ENCODE results near the gene STK39.

Gene STK39

DNA sequence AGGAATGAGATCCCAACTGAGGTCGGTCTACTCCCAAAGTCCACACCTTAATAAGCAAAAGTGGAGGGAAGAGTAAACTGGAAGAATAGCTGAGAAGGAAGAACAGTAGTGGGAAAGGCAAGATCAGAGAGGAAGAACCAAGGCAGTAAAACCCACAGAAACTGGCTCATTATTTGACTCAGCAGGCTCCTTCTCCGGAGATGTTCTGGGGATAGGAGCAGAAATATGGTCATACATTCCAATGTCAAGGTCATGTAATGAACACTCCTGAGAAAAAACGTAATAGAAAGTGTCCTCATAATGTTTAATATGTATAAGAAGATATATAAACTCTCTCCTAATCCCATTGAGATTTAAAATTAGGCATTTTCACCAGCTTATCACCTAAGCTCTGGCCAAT lies 39.5 kb downstream of the STK39 start:
- no peak for DNase-seq

DNA sequence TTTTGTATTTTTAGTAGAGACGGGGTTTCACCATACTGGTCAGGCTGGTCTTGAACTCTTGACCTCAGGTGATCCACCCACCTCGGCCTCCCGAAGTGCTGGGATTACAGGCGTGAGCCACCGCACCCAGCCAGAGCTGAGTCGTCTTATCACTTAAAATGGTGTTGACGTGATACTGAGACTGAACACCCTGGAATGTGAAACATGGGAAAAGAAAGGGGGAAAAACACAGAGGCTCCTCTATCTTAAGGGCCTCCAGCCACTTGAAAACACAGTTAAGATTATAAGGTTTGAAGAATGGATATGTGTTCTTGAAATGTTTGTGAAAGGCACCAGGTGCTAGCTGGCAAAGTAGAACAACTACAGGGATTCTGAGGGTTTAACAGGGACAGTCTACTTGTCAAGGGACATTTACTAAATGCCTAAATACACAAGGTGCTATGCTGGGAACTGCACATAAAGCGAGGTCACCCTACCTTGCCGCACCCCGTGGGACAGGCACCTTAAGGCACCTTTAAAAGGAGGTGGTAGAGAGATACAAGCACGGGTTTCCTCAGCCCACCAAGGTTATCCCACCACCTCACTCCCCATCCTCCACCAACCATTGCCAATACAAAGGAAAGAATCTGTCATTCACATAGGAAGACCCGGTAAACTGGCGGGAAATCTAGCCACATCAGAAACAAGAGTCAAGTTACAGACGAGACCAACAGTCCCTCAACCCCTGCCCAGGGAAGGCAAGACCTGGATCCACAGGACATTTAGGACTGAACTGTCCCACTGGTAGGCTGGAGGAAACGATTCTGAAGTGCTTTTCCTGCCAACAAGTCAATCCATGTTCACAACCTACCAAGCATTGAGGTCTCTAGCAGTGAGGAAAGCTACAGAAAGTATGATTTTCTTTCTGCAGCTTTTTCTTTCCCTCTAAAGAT lies 43.4 kb downstream of the STK39 start:
- DNase-seq: no peak

DNA sequence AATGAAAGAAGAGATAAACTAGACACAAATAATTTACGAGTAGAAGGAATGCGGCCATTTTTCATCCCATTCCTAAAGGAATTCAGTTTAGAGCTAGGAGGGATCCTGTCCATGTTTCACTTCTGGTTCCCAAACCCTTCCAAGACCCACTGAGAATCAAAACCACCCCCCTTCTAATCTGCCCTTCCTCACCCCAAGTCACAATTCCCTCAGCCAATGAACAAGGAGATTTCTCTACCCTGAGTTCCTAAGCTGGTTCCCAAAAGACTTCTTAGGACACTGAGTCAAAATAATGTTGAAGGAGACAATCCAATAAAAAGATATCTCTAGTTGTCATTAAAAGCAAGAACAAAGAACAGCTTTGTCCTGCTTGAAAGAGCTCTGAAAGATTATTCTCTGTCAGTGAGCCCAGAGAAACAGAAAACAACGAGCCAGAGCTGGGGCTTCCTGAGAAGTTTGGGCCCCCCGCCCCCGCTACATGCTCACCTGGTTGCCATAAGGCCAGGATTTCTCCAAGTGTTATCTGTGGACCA lies 45.7 kb downstream of the STK39 start:
- DNase-seq: no peak

DNA sequence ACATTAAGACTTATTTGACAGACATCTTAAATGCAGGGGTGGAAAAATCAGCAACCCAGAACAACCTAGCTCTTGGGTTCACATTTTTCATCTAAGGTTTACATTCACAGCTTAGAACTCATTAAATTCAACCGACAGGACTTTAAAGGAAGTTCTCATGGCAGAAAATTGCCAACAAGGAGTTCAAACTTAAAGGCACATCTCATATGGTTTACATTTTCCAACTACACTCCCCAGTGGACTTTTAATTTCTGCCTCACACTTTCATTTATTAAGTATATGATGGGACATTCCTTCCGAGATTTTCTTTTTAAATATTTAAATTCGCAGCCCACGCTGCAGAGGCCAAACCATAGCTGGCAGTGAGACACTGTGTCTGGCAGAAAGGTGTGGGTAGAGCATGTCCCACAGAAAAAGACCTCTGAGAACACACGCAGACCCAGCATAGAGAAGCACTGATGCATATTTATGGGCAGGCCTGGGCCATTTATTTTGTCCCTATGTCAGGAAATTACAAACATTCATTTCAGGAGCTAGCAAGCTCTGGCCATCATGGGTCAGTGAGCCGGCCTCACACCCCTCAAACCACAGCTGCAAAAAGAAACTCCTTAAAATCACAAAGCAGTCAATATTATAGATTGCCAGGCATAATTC lies 46.3 kb downstream of the STK39 start:
- DNase-seq: no peak

DNA sequence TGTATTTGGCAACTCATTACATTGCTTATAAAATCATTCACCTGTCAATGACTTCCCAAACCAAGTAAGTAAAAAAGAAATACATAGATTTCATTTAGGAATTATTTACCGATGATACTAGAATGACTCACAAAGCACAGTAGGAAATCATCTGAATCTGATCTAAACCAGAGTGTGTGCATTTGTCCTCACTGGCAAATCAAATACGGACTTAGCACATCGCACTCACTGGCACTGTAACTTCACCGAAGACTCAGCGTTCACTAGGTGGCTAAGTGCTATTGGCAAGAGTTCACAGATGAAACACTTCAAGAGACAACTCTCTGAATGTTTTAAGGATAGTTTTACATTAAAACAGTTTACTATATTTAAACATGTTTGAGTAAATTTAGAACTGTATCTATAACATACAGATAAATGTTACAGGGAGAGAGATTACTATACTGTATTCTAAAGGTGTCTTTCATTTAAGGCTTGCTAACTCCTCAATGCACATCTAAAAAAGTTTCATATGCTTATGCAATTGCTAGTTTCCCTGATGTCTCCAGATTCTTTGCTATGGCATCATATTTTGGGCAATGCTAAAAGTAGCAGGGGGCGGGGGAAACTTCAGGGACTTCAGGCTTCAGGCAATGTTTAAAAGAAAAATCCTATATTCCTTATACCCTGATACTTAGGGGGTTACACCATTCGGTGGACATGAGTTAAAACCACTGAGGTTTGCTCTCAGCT lies 48.8 kb downstream of the STK39 start:
- DNase-seq: no peak

DNA sequence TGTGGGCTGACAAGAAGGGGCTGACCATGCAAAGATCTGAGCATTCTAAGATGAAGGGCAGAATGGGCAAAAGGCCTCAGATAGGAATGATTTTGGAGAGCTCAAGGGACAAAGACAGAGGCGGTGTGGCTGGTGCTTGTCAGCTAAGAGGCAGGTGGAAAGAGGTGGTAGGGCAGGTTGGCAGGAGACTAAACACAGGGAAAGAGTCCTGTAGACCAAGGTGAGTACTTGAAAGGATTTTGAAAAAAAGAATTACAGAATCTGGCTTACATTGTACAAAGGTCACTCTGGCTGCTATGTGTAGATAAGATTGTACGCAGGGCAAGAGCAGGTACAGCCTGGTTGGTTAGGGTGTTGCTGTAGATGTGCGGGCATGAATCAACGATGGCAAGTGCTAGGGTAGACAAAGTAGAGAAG lies 50.6 kb downstream of the STK39 start:
- DNase-seq: no peak

DNA sequence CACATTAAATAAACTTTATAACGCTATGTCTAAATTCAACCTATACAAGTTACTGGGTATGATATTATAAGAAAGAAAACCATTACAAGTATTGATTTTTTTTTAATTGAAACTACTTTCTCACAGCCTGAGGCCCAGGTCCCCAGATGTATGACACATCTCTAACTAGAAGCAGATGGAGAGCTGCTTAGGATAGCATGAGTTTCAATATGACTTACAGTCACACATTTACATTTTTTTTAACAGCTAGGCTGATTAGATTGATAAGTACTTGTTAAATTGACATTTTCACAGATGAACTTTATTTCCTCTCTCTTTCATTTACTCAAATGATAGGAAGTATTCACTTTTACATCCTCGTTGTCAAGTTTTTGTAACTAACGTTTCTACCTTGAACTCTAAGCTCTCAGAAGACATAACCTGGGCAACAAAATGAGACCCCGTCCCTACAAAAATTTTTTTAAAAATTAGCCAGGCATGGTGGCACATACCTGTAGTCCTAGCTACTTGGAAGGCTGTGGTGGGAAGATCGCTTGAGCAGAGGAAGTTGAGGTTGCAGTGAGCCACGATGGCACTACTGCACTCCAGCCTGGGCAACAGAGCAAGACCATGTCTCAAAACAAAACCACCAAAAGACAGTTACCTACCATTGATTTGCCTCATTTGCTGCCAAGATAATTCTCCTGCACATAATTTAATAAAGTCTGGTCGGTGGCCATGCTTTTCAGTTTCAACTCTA lies 52.4 kb downstream of the STK39 start:
- peak; percentile 2 for DNase-seq

DNA sequence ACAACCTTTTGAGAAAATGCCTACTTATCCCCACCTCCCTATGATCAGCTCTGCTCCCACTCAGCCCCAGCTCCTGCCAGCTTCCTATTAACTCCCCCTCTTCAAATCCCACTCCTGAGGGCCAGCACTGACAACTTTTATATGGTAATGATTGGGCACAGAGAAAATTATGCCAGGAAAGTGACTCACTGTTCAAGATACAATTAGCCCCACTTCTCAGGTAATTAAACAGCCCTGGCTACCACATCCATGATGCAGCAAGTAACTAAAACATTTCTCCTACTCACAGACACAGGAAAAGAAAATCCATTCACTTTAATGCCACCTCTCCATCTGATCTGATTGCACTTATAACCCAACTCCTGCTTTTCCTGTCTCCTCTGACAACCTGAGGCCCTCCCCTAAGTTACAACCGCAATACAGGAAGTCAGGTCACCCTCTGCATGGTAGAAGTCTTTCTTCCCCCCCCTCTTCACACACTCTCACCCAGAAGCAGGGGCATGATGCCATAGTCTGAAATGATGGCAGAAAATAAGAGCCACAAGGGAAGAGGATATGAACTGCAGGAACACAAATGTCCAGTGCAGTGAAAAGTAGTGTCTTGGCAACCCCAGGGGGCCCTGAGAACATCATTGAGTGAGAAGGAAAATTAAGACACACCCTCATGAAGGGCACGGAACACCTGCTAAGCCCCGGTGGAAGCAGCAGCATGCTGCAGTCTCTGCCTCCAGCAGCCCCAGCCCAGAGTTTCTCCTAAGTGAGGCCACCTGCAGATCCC lies 54.4 kb downstream of the STK39 start:
- peak; percentile 54 for DNase-seq

DNA sequence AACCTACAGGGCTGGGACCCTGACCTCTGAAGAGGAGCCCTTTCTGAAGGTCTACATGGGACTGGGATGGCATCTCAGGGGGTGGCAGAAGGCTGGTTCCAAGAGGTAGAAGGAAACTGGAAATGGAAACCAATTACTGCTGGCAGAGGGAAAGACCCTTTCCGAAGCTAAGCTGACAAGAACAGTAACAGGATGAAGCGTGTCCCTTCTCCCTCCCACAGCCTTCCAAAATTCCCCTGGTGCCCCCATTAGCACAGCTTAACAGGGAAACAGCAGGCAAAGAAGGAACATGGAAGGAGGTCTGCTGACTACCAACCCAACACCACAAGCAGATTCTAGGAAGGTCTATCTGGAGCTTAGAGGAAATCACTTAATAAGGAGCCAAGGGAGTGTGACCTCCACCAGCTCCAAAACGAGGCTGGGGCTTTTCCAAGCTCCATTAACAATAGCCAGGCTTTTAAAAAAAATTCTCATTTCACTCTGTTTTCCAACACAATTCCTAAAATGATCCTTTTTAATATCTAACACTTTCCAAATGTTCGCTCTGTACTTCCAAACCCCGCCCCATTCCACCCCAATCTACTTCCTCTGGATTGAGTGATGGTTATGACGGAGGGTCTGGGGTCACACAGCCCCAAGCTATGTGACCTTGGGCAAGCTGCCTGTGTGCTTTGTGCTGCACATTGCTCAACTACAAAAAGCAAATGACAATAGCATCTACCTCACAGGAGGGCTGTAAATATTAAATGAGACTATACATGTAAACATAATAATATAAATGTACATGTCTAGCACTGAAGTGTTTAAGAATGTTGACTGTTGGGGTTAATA lies 55.2 kb downstream of the STK39 start:
- DNase-seq: no peak

DNA sequence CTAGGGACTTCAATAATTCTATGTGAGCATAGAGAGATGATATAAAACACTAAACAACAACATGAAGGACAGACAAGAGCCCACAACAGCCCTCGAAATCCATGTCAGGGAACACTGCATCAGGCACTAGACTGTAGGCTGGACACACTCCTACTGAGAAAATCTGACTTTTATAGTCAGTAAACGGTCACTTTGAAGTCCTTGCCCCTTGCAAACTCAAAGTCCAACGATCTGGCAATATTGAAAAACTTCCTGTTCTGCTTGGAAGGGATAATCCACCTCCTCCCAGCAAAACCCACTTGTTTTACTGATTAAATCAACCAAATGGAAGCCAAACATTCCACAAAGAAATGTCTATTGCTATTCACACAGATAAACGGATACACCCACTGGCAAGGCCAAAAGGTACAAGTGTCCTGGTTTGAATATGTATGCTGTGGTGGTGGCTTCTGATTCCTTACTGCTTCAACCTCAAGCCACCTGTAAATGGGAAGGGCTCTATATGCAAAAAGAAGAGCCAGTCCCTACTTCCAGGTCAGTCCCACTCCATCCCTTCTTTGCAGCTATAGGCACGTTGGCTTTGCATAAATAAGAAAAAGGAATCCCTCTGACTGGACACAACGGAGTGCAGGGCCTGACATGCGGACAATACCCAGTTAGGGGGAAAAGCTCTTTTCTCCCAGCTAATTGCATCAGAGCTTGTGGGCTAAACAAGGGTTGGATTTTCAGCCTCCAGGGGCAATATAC lies 56.6 kb downstream of the STK39 start:
- no peak for DNase-seq

DNA sequence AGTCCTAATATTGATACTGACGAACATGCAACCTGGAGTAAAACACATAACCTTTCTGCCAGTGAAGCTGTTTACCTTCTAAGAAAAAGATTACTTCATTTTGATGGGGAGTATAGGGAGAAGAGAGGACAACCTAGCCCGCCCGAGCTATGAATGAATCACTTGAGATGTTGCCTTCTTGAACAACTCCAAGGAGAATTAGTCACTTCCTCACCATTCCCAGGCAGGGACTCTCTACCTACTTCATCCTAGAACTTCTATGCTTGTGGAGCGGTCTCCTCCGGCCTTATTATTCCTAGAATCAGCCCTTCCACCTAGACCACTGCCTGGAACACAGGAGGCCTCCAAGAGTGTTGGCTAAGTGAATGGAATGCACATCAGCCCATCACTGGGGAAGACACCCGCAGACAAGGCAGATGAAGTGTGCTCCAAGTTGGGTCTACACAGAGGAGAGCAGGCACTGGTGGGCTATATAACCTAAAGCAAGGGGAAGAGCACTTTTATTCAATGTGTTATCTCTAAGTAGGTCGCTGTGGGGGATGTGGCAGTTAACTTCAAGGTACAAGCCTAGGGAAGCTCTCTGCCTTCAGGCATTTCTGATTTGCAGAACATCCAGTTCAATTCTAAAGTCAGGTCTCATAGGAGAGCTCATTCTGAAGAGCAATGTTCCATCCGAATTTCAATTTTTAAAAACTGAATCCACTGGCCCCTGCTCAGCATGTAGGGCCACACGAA lies 57.4 kb downstream of the STK39 start:
- DNase-seq: no peak

DNA sequence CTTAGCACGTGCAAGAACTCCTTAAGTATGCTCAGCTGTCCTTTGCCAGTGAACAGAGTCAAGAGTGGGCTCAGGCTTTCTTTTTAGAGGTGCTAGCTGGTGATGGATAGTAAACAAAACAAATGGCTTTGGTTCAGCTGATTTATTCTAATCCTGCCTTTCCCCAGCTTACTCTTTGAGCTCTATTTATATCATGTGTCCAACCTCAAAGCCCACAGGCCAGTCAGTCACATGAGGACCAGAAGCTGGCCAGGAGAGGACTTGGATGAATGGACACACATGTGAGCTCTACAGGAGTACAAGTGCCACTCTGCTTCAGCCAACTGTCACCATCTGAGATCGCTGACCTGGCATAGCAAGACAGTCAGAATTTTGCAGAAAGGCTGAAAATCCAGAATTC lies 59.4 kb downstream of the STK39 start:
- no peak for DNase-seq

DNA sequence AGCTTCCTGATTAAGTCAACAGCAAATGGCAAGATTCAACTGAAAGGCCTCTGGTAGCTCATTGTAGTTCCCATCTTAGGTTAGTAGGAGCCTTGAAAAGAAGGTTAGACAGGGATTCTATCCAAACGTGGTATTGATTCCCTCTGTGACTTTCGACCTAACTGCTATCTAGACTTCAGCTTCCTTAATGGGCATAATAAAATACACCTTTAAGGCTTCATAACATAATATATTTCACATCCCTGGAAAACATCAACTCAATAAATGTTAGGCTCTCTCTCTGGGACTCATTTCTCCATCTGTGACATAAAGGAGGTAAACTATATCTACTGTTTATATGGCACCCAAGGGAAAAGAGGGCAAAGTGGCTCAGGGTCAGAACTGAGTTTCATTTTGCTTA lies 60.9 kb downstream of the STK39 start:
- DNase-seq: no peak

DNA sequence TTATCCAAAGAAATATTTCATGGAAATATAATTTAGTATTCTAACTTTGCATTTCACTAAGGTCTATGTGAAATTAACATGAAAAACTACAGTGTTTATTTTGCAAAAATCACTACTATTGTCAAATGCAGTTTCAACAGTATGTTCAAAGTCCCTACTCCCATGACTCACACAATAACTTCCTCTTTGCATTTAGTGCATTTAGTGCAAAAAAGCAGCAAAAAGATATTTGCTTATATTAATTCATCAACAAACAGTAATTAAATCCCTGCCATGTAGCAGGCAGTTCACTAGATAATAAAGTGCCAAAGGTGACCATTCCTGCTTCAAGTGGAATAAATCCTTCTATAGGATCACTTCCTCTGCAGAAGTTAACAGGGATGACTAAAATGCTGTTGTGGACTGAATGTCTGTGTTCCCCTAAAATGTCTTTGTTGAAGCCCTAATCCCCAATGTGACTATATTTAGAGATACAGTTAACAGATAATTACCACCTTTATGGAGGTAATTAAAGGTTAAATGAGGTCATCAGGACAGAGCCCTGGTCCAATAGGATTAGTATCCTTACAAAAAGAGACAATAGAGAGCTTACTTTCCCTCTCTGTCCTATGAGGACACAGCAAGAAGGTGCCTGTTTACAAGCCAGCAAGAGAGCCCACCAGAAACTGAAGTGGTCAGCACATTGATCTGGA lies 61.7 kb downstream of the STK39 start:
- peak; percentile 70 for DNase-seq

DNA sequence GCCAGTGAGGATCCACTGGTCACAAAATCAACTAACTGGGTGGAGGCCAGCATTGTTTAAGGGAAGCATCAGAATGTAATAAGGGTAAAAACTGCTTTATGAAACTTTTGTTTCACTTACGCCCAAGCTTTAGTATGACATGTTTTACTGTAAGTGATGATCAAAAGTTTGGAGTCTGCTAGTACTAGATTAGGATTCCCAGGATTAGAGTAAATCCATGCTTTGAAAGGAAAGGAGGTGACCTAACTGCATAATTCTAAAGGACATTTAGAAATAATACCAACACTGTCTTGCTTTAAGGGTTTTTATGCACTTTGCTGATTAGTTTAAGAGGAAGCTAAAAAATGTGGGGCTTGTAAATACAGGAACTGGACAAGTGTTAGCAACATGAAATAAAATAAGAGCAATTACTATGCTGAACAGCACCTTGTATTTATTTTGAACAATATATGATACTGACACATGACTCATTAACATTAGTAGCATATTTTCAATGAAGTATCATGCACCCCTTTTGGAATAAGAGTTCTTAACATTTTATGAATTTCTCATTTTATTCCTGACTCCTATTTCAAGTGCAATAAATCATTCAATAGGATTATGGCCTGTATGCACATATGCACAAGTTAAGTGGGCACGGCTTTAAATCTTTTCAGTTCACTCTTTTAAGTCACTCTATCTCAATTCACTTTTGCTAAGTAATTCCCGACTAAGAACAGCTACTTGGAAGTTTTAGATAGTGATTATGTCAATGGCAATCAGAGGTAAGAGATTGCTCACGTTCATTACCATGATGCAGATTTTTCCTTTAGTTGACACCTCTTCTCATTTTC lies 62.5 kb downstream of the STK39 start:
- DNase-seq: no peak

DNA sequence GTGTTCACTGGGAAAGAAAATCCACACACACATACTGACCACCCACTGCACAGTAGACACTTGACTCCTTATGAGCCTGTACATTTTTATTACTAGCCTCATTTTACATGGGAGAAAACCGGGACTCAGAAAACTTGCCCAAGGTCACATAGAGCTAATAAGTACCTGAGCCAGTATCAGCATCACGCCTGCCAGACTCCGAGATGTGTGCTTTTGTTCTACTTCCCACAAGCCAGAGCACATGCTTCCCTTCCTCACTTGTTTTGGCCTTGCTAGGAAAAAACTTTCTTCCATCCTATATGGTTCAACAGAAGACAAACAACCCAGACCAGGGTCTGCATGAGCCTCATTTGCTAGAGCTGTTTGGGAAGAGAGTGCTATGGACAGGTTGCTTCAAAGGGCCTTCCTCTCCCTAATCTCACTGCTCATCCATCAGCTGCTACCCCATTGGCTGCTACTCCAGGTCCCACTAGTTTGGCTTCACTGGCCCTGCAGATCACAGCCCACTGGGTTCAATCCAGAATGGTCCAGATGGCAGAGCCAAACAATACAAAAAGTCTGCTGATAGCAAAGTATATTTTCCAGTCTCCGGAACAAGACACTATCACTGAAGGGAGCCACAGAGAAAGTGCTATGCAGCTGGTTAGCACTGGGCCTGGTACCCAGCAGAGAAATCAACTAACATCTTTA lies 63.9 kb downstream of the STK39 start:
- DNase-seq: no peak

DNA sequence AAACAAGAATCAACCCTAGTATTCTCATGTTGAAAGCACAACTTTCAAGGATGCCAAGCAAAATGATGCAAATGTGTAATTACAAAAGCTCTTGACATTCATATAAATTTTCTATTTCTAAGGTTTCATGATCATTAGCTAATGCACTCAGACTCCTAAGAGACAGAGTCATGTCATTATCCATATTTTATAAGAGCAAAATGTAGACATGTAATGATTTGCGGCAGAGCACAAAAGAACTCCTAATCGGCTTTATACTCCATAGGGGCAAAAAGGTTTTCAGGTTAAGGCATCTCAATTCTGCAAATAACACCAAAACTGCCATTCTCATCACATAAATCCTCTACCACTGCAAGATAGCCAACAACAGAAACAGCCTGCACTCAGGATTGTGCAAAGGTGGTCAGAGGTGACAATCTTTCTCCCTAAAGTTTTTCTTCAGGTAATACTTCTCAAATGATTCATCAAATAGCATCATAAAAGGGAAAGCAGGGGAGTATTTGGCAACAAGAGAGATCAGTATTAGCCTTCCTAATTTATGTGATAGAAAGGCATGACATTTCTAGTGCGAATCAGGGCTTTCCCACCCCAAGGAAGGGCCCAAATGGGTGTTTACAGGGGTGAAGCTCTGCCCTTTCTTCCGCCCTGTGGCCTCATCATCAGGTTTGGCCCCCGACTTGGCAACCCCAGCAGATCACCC lies 64.7 kb downstream of the STK39 start:
- no peak for DNase-seq
